Suprapubic skin (tissue), 4 donors: Measurements from ENCODE around the gene HNRNPF. TPM values are rescaled to one million over a fixed set of nuclear protein-coding genes. Genes with fewer than 3 reads are reported as not detected.

Experiments
- DNase-seq, 2 donors: peaks; one replicate each; pipeline ENCODE4 v3.0.0-alpha.2; 2019; ENCODE audit warnings: low spot score in 2 of 2
- H3K27ac ChIP-seq: fragments of 200-600 bp; sonication (generic); one replicate; pipeline ENCODE4 v1.5.1; 2019
- H3K27me3 ChIP-seq: fragments of 200-600 bp; sonication (generic); one replicate; pipeline ENCODE4 v1.5.1; 2019
- H3K36me3 ChIP-seq: fragments of 200-600 bp; sonication (generic); one replicate; pipeline ENCODE4 v1.5.1; 2019
- H3K4me1 ChIP-seq: fragments of 200-600 bp; sonication (generic); one replicate; pipeline ENCODE4 v1.5.1; 2019
- H3K4me3 ChIP-seq: fragments of 200-600 bp; sonication (generic); one replicate; pipeline ENCODE4 v1.5.1; 2019; ENCODE audit warnings: mild to moderate bottlenecking
- H3K9me3 ChIP-seq: fragments of 200-600 bp; sonication (generic); one replicate; pipeline ENCODE4 v1.5.1; 2019
- EP300 ChIP-seq: sonication (generic); formaldehyde crosslinking; IDR thresholded peaks from one replicate; pipeline ENCODE4 v1.6.1; 2017; ENCODE audit warnings: antibody characterized with exemption
- POLR2A ChIP-seq, 2 donors: fragments of 450-650 bp; IDR thresholded peaks; one replicate each; pipeline ENCODE4 v1.6.1; 2017; ENCODE audit warnings: antibody characterized with exemption in 2 of 2, mild to moderate bottlenecking in 2 of 2, moderate library complexity in 2 of 2
- POLR2AphosphoS5 ChIP-seq, 3 donors: sonication (generic); formaldehyde crosslinking; IDR thresholded peaks; one replicate each; pipeline ENCODE4 v1.6.1; 2017; ENCODE audit warnings: antibody characterized with exemption in 3 of 3
- WGBS: methylation state at CpG from one replicate; pipeline ENCODE4 v1.1.5; 2018; 5-methylcytosine and 5-hydroxymethylcytosine counted together
- total RNA-seq, 4 donors: library from RNA; depleted of rRNA; stranded (reverse); fragments of >200 nt; gene quantifications; one replicate each; pipeline ENCODE4 v1.1.0, GENCODE V29; 2016
- TF ChIP-seq, protein P1 (sequence below), 2 donors: fragments of 200-600 bp in 1 of 2; fragments of 450-650 bp in 1 of 2; sonication (generic) in 1 of 2; IDR thresholded peaks; one replicate each; pipeline ENCODE4 v1.5.1; 2016 to 2019; ENCODE audit warnings: antibody characterized with exemption in 2 of 2, mild to moderate bottlenecking in 1 of 2, moderate library complexity in 1 of 2

The HNRNPF gene
- total RNA-seq, 4 donors from 2014 or later, result 180 to 248 (median 217) TPM

DNA sequence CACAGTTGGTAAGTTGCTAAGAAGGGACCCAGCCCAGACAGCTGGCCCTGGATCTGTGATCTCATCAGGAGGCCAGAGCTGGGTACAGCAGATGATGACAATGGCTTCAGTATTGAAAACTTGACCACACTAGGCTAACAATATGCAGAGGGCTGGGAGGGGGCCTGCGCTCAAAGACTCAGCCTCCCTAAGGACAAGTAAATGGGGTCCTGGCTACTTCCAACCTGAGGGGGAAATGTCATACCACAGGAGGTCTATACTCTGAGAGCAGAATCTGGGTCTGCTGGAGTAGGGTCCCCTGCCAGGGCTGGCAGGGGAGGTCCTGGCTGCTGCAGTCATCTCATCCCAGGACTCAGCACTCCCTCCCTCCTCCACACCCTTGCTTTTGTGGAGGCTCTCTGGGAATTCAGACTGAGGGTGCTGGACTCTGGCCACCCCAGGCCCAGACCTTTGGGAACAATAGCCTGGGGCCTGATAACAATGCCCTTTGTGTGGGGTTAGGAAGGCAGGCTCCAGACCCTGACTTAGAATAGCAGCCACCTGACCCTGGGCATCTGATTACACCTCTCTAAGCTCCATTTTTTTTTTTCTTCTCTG lies 36.1 kb downstream of the HNRNPF start:
- TF ChIP-seq POLR2AphosphoS5 (IDR thresholded peaks at IDR 0.05) (no peak), EP300 (no peak), POLR2A (IDR thresholded peaks at IDR 0.05) (no peak)
- TF ChIP-seq, protein P1, sequence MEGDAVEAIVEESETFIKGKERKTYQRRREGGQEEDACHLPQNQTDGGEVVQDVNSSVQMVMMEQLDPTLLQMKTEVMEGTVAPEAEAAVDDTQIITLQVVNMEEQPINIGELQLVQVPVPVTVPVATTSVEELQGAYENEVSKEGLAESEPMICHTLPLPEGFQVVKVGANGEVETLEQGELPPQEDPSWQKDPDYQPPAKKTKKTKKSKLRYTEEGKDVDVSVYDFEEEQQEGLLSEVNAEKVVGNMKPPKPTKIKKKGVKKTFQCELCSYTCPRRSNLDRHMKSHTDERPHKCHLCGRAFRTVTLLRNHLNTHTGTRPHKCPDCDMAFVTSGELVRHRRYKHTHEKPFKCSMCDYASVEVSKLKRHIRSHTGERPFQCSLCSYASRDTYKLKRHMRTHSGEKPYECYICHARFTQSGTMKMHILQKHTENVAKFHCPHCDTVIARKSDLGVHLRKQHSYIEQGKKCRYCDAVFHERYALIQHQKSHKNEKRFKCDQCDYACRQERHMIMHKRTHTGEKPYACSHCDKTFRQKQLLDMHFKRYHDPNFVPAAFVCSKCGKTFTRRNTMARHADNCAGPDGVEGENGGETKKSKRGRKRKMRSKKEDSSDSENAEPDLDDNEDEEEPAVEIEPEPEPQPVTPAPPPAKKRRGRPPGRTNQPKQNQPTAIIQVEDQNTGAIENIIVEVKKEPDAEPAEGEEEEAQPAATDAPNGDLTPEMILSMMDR (IDR thresholded peaks at IDR 0.05), result no peak
- 43% methylated on average over 1 of the region's 1 CpG for WGBS
- H3K27ac ChIP-seq, result no peak overlapping the region
- H3K36me3 ChIP-seq, result no peaks in the 10 kb centered on the region
- no peaks in the 10 kb centered on the region for H3K27me3 ChIP-seq
- no peaks in the 10 kb centered on the region for H3K9me3 ChIP-seq
- H3K4me3 ChIP-seq, result no peak overlapping the region
- DNase-seq, result no peak
- no peaks in the 10 kb centered on the region for H3K4me1 ChIP-seq

DNA sequence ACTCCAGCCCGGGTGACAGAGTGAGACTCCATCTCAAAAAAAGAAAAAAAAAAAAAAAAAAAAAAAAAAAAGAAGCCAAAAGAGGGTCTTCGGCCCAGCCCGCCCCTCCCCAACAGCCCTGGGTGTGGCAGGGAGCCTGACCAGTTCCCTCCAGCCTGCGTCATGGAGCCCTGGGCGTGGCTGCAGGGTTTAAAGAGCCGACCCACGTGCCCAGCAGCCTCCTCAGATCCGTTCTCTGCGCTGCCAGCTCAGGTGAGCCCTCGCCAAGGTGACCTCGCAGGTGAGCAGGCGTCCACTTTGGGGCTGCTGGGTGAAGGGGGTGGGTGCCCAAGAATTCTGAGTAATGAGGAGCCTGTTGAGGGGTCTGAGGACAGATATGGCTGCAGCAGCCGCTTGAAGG lies 37.6 kb downstream of the HNRNPF start, which contains the start of gene FXYD4:
Gene FXYD4, plus strand, starts transcription at position 219 of the 400 bp plus-strand sequence. CDS start 2,111 bp downstream, outside the sequence.
- 66% methylated on average over 13 of the region's 13 CpGs for WGBS
- no peaks in the 10 kb centered on the region for H3K4me1 ChIP-seq
- TF ChIP-seq, protein P1 (IDR thresholded peaks at IDR 0.05), result no peak
- TF ChIP-seq POLR2A (IDR thresholded peaks at IDR 0.05) (no peak), EP300 (no peak), POLR2AphosphoS5 (IDR thresholded peaks at IDR 0.05) (no peak)
- no peaks in the 10 kb centered on the region for H3K9me3 ChIP-seq
- no peak for DNase-seq
- no peaks in the 10 kb centered on the region for H3K27me3 ChIP-seq
- H3K36me3 ChIP-seq, result no peaks in the 10 kb centered on the region
- H3K27ac ChIP-seq, result no peak within 1 kb of the TSS
- H3K4me3 ChIP-seq, result no peak within 1 kb of the TSS

DNA sequence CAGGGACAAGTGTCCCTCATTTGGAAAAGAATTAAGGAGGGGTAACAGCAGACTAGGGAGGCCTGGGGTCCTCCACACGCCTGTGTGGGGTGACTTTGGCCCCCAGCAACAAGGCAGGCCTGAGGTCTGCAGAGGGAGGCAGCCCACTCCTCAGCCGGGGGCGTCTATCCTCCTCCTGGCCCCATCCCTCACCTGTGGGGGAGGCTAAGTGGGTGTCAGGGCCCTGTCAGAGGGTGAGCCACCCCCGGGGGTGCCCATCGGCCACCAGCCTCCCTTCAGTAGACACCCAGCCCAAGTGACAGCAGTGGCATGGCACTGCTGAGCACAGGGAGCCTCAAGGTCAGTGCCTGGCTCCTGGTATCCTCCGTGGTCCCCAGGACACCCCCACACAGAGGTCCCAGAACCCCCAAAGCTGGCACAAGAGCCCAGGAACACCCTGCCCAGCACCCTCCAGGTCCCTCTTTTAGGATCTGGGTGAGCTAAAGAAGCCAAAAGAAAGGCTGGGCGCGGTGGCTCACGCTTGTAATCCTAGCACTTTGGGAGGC lies 38.2 kb downstream of the HNRNPF start:
- Histone ChIP-seq H3K36me3 (no peaks in the 10 kb centered on the region), H3K27ac (no peak overlapping the region), H3K4me1 (no peaks in the 10 kb centered on the region), H3K27me3 (no peaks in the 10 kb centered on the region), H3K4me3 (no peak overlapping the region), H3K9me3 (no peaks in the 10 kb centered on the region)
- no peak for TF ChIP-seq EP300
- no peak for TF ChIP-seq POLR2A (IDR thresholded peaks at IDR 0.05)
- TF ChIP-seq, protein P1 (IDR thresholded peaks at IDR 0.05), result no peak
- TF ChIP-seq POLR2AphosphoS5 (IDR thresholded peaks at IDR 0.05), result no peak
- 94% methylated on average over 5 of the region's 9 CpGs for WGBS
- DNase-seq, result no peak

DNA sequence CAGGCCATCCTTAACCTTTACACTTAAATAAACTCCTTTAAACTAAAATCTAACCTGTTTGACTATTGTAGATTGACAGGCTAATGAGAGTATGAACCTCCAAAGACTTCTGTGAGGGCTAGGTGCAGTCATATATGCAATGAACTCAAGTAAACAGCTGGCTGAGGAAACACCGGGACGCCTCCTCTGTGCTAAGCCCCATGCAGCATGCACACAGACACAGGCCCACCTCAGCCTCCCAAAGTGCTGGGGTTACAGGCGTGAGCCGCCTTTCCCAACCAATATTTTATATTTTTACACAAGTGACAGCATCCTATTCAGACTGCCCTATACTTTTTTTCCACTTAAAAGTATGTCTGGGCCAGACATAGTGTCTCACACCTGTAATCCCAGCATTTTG lies 39.1 kb downstream of the HNRNPF start:
- 97% methylated on average over 4 of the region's 4 CpGs for WGBS

DNA sequence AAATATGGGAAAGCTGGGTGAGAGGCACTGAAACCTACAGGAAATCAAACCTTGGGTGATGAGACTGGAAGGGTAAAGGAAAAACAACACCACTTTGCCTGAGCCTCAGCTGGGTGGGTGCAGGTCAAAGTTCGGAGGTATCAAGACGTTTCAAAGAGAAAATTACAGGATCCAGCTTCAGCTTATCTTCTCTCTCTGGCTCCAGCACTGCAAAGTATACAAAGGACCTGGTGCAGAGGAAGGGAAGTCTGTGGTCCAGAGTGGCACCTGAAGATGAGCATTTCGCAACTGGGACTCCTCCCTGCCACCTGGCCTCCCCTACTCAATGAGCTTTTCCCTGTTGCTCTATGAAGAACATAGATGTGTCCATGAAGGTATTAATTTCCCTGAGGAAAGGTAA lies 44.0 kb downstream of the HNRNPF start:
- Histone ChIP-seq H3K4me1 (peaks cover 13% of the 10 kb centered on the region), H3K9me3 (no peaks in the 10 kb centered on the region), H3K4me3 (no peak overlapping the region), H3K27me3 (no peaks in the 10 kb centered on the region), H3K36me3 (no peaks in the 10 kb centered on the region), H3K27ac (no peak overlapping the region)
- WGBS, result 77% methylated on average over 3 of the region's 3 CpGs
- DNase-seq, result no peak
- no peak for TF ChIP-seq POLR2AphosphoS5 (IDR thresholded peaks at IDR 0.05)
- TF ChIP-seq POLR2A (IDR thresholded peaks at IDR 0.05), result no peak

More for the DNA sequence above, 39.1 kb downstream of the HNRNPF start:
- DNase-seq, result no peak
- no peaks in the 10 kb centered on the region for H3K4me1 ChIP-seq
- TF ChIP-seq EP300 (no peak), POLR2A (IDR thresholded peaks at IDR 0.05) (no peak), POLR2AphosphoS5 (IDR thresholded peaks at IDR 0.05) (no peak)
- TF ChIP-seq, protein P1 (IDR thresholded peaks at IDR 0.05), result no peak
- no peak overlapping the region for H3K27ac ChIP-seq
- H3K27me3 ChIP-seq, result no peaks in the 10 kb centered on the region
- H3K4me3 ChIP-seq, result no peak overlapping the region
- no peaks in the 10 kb centered on the region for H3K36me3 ChIP-seq
- no peaks in the 10 kb centered on the region for H3K9me3 ChIP-seq
